Muscle layer of duodenum (tissue), 2 donors: ENCODE data around the gene ZMYM2.

ENCODE experiments used
- H3K27ac ChIP-seq: one replicate; pipeline ENCODE4 v1.7.0; 2013; ENCODE audit warnings: mild to moderate bottlenecking, low read length
- H3K27me3 ChIP-seq: one replicate; pipeline ENCODE4 v1.7.0; 2013; ENCODE audit warnings: low read depth, mild to moderate bottlenecking, control low read depth, low read length
- H3K36me3 ChIP-seq, 2 donors: one replicate each; pipeline ENCODE4 v1.7.0; 2013; ENCODE audit warnings: low read length in 2 of 2, control low read depth in 1 of 2, mild to moderate bottlenecking in 1 of 2; ENCODE audit not compliant: insufficient read depth in 2 of 2, control insufficient read depth in 1 of 2
- H3K4me1 ChIP-seq, 2 donors: one replicate each; pipeline ENCODE4 v1.7.0; 2013; ENCODE audit warnings: low read length in 2 of 2, mild to moderate bottlenecking in 2 of 2, control low read depth in 1 of 2, moderate library complexity in 1 of 2; ENCODE audit not compliant: insufficient read depth in 2 of 2, control insufficient read depth in 1 of 2
- H3K4me3 ChIP-seq, 2 donors: one replicate each; pipeline ENCODE4 v1.7.0; 2013; ENCODE audit warnings: low read length in 2 of 2, low read depth in 1 of 2, mild to moderate bottlenecking in 1 of 2
- H3K9me3 ChIP-seq, 2 donors: one replicate each; pipeline ENCODE4 v1.7.0; 2013; ENCODE audit warnings: low read length in 2 of 2, control low read depth in 1 of 2, mild to moderate bottlenecking in 1 of 2; ENCODE audit not compliant: control insufficient read depth in 1 of 2
- donor health status: healthy.

The ZMYM2 gene

DNA sequence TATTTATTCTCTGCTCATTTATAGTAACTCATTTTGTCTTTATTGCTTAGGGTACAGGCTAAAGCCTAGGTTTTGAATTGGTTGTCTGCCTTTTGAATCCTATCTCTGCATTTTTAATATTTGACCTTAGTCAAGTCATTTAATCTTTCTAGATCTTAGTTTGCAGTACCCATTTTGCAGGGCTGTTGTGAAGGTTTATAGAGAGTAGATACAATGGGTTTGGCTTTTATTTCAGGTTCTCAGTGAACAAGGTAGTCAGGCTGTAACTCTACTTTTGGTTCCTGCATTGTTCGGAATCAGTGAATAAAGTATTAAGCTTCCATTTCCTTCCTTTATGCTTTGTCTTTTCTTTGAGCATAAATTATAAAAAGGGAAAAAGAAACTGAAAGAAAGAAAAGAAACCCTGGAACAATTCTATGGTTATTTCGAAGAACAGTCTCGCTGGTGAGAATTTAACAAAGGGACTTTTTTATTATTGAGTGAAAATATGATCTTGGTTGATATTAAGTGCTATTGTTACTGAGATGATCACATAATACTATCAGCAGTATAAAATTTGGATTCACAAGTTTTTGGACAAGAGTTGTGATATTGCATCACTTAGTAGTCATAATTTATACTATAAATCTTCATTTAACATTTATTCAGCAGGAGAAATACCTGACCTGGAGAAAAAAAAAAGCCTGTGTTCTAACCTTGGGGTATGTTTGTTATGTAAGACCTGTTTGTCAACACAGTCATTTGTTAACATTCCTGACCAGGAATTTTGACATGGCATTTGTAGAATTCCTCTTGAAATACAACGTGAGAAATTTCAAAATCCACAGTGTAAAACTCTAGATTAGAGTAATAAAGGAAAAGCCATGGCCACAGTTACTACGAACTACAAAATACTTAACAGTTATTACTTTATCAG is 91.3 kb downstream of the ZMYM2 start:
- H3K4me3 ChIP-seq = no peak overlapping the region
- no peak overlapping the region for H3K27ac ChIP-seq
- H3K36me3 ChIP-seq = peaks cover 10 to 25% of the 10 kb centered on the region in 2 donors

DNA sequence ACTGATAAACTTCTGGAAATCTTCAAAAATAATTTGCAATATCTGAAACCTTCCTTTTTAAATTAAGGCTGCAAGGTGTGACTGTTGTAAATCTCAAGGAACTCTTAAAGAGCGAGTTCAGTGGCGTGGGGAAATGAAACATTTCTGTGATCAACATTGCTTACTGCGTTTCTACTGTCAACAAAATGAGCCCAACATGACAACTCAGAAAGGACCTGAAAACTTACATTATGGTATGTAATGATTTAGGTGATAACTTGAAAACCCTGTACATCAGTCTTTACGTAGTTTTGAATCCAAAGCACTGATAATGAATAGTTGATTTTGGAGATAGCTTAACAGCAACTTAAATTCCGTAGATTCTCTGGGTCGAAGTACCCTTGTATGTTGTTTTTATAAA is 92.8 kb downstream of the ZMYM2 start:
- Histone ChIP-seq H3K4me3 (no peak overlapping the region), H3K9me3 (no peaks in the 10 kb centered on the region), H3K27me3 (no peaks in the 10 kb centered on the region), H3K4me1 (peaks cover 0 to 9% of the 10 kb centered on the region in 2 donors), H3K36me3 (peaks cover 19 to 25% of the 10 kb centered on the region in 2 donors), H3K27ac (no peak overlapping the region)

More for the DNA sequence above, 91.3 kb downstream of the ZMYM2 start:
- Histone ChIP-seq H3K27me3 (no peaks in the 10 kb centered on the region), H3K4me1 (peaks cover 0 to 9% of the 10 kb centered on the region in 2 donors), H3K9me3 (no peaks in the 10 kb centered on the region)

DNA sequence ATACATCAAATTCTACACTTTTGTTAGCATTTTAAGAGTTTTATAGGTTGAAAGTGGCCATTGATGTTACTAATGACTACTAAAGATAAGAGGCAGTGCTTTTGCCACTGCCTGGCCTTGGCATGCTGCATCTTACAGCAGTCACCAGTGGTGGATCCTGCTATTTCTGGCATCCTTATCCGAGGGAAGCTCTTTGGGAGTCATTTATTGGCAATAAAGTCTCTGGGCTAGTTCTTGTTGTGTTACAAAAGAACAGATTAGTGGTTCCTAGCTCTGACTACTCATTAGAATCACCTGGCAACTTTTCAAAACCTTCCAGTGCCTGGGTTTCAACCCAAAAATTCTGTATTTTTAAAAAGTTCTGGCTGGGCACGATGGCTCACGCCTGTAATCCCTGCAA is 94.5 kb downstream of the ZMYM2 start:
- Histone ChIP-seq H3K9me3 (no peaks in the 10 kb centered on the region), H3K4me1 (peaks cover 0 to 9% of the 10 kb centered on the region in 2 donors), H3K4me3 (no peak overlapping the region), H3K27me3 (no peaks in the 10 kb centered on the region), H3K36me3 (peaks cover 22 to 26% of the 10 kb centered on the region in 2 donors), H3K27ac (no peak overlapping the region)

DNA sequence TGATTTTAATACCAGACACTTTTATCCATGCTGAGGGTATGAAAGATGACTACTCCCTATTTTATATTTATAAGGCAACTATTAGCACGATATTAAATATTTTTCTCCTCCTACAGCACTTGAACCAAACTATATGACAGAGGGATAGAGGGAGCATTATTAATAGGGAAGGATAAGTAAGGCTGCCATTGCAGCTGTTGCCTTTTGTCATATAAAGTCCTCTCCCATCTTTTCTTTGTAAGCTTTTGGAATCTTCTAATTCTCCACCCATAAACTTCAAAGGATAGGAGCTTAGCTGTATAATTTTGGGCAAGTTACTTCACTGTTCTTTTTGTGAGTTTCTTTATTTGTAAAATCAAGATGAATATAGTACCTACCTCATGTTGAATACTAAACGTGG is 95.4 kb downstream of the ZMYM2 start:
- Histone ChIP-seq H3K4me3 (no peak overlapping the region), H3K36me3 (peaks cover 29 to 33% of the 10 kb centered on the region in 2 donors)

DNA sequence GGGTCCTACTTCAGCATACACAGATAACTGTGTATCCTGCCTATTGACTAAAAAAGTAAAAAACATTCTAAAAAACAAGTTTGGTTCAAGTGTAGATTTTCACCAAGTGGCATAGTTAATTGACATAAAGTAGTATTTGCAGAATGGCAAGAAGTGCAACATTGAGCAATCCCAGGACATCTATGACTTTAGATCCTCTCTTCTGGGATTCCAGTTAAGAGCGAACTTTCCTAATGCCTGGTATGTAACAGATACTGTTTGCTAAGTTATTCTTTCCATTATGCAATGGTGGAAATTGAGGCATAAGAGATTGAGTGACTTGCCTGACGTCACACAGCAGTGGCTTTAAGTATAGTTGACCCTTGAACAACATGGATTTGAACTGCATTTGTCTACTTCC is 96.1 kb downstream of the ZMYM2 start:
- H3K36me3 ChIP-seq = peaks cover 33 to 36% of the 10 kb centered on the region in 2 donors
- H3K4me1 ChIP-seq = no peaks in the 10 kb centered on the region

More for the DNA sequence above, 95.4 kb downstream of the ZMYM2 start:
- H3K27ac ChIP-seq = no peak overlapping the region
- no peaks in the 10 kb centered on the region for H3K27me3 ChIP-seq
- no peaks in the 10 kb centered on the region for H3K9me3 ChIP-seq
- H3K4me1 ChIP-seq = peaks cover 0 to 6% of the 10 kb centered on the region in 2 donors

DNA sequence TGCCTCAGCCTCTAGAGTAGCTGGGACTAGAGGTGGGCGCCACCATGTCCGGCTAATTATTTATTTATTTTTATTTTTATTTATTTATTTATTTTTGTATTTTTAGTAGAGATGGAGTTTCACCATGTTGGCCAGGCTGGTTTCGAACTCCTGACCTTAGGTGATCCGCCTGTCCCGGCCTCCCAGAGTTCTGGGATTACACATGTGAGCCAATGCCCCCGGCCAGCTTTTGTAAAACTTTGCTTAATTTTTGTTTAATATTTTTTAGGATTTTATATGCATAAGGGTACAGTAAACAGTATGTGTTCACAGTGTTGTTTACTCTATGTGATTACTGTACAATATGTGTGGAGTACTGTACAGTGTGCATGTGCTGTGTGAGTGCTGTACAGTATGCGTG is 98.7 kb downstream of the ZMYM2 start:
- peaks cover 46 to 56% of the 10 kb centered on the region in 2 donors for H3K36me3 ChIP-seq
- no peaks in the 10 kb centered on the region for H3K9me3 ChIP-seq
- no peaks in the 10 kb centered on the region for H3K27me3 ChIP-seq
- no peak overlapping the region for H3K27ac ChIP-seq
- no peak overlapping the region for H3K4me3 ChIP-seq
- no peaks in the 10 kb centered on the region for H3K4me1 ChIP-seq

More for the DNA sequence above, 96.1 kb downstream of the ZMYM2 start:
- H3K27me3 ChIP-seq = no peaks in the 10 kb centered on the region
- no peak overlapping the region for H3K4me3 ChIP-seq
- H3K9me3 ChIP-seq = no peaks in the 10 kb centered on the region
- no peak overlapping the region for H3K27ac ChIP-seq

DNA sequence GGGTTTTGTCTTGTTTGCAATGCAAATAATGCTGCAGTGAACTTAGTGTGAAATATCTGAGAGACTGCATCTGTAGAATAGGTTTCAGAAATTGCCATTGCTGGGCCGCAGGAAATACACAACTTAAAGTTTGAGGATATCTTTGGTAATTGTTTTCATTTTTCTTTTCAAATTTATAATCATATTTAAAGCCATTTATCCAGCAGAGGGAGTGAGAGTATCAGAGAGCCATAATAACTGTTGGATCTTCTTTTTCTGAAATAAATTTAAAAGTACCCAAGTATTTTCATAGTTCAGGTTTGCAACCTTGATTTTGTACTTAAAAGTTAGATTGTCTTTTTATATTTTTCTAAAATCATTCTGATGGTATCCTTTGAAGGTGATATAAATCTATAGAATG is 99.4 kb downstream of the ZMYM2 start:
- Histone ChIP-seq H3K36me3 (peaks cover 44 to 62% of the 10 kb centered on the region in 2 donors), H3K9me3 (no peaks in the 10 kb centered on the region), H3K27me3 (no peaks in the 10 kb centered on the region), H3K4me3 (no peak overlapping the region), H3K27ac (no peak overlapping the region), H3K4me1 (no peaks in the 10 kb centered on the region)

DNA sequence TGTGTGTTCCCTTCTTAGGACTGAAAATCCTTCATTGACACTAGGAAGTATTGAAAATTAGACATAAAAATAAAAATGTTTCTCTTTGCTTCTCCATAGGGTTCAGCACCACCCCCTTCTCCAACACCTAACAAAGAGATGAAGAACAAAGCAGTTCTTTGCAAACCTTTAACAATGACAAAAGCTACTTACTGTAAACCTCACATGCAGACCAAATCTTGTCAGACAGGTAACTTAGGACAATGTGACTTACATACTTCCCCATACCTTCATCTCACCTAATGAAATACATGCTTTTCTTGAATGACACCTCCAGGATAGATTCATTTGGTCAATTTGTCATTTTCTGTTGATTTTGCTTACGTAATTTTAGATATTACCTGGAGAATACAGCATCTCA is 99.9 kb downstream of the ZMYM2 start:
- H3K4me1 ChIP-seq = no peaks in the 10 kb centered on the region
- no peak overlapping the region for H3K27ac ChIP-seq
- no peaks in the 10 kb centered on the region for H3K27me3 ChIP-seq
- H3K36me3 ChIP-seq = peaks cover 41 to 64% of the 10 kb centered on the region in 2 donors
- H3K9me3 ChIP-seq = no peaks in the 10 kb centered on the region
- no peak overlapping the region for H3K4me3 ChIP-seq

DNA sequence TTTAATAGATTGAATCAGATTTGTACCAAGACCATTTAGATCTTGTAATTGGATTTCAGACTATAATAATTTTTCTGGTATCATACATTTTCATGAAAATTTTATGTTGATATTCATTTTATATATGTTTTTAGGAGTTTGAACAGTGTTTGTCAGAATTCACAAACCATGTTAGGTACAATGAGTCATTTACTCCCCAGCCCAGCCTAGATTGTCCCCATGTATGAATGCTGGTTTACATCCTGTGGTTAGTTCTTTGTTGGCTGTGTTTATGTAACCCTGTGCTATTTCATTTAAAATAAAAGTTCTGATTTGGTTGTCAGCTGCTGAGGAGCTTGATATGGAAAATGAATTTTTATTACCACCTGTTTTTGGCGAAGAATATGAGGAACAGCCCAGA is 105.6 kb downstream of the ZMYM2 start:
- Histone ChIP-seq H3K9me3 (no peaks in the 10 kb centered on the region), H3K27me3 (no peaks in the 10 kb centered on the region), H3K4me1 (no peaks in the 10 kb centered on the region), H3K4me3 (no peak overlapping the region), H3K36me3 (peaks cover 53 to 72% of the 10 kb centered on the region in 2 donors), H3K27ac (no peak overlapping the region)

DNA sequence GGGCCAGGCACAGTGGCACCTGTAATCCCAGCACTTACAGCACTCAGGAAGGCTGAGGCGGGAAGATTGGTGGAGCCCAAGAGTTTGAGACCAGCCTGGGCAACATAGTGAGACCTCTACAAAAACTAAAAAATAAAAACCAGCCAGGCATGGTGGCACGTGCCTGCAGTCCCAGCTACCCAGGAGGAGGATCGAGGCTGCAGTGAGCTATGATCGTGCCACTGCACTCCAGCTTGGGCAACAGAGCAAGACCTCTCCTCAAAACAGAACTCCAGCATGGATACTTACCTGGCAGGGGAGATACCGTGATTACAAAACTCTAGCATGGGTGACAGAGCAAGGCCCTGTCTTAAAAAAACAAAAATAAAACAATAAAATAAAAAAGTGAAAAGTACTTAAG is 107.0 kb downstream of the ZMYM2 start:
- no peaks in the 10 kb centered on the region for H3K9me3 ChIP-seq
- H3K27ac ChIP-seq = no peak overlapping the region
- H3K4me3 ChIP-seq = no peak overlapping the region
- H3K36me3 ChIP-seq = peaks cover 41 to 60% of the 10 kb centered on the region in 2 donors
- no peaks in the 10 kb centered on the region for H3K4me1 ChIP-seq
- H3K27me3 ChIP-seq = no peaks in the 10 kb centered on the region

DNA sequence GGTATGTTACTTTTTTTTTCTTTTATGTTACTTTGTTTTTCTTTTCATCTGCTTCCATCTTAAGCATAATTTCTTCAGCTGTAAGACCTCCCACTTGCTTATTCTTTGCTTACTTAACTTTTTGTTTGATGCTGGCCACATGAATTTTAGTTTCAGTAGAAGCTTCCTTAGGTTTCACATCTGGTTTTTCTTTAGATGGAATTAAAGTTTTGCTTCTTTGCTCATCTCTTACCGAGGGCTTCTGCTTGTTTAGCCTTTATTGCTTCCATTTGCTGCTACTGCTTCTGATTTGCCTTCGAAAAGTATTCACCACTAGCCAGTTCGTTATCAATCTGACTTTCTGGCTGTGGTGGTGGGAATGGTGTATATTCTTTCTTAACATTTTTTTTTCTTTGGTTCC is 111.4 kb downstream of the ZMYM2 start:
- H3K4me3 ChIP-seq = no peak overlapping the region
- peaks cover 34 to 48% of the 10 kb centered on the region in 2 donors for H3K36me3 ChIP-seq
- no peaks in the 10 kb centered on the region for H3K27me3 ChIP-seq
- H3K9me3 ChIP-seq = no peaks in the 10 kb centered on the region
- no peaks in the 10 kb centered on the region for H3K4me1 ChIP-seq
- no peak overlapping the region for H3K27ac ChIP-seq
